ENCODE measurements around the gene TNS1.

The TNS1 gene

DNA sequence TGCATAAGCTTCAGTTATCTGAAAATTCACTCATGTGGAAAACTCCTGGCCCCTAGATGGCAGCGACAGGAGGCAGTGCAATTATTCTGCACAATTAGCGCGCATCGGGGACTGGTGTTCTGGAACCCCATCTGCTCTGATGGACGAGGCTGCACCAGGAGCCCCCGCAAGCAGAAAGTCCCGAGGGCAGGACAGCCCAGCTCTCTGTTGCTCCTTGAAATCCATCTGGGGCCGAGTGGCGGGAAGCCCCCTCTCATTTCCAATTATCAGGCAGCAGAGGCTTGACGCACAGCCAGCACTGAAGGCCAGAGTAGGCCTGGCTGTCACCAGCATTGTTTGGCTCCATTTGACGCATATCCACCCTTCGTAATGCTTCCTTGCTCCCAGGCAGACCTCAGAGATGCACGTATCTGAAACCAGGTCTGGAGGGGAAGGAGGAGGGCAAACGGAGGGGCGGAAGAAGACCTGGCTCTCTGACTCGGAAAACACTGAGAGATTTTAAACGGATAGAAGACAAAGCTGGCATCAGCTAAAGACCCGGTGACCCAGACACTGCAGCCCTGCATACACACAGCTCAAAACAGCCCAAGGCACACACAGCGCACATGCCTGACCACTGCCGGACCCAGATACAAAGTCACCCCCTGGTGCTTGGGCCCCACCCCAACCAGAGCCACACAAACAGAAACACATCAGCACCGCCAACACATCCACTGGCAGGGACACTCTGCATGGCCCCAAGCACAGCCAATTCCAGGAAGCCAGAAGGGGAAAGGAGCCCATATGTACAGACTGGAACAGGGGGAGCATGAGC, 69.8 kb downstream of the TNS1 start:
- Mint-ChIP-seq H3K27ac (no peak overlapping the region), H3K9me3 (no peaks in the 10 kb centered on the region), H3K36me3 (no peaks in the 10 kb centered on the region), H3K27me3 (peaks cover 8 to 16% of the 10 kb centered on the region in 2 donors), H3K4me1 (peaks cover 7 to 9% of the 10 kb centered on the region in 2 donors), H3K4me3 (no peak overlapping the region)
- DNase-seq (no peak), ATAC-seq (replicated peaks) (no peak)

GRCh38 chr2:217931846-217932560, 70.8 kb downstream of the TNS1 start:
- no peak for DNase-seq
- Mint-ChIP-seq H3K36me3 (no peaks in the 10 kb centered on the region), H3K4me1 (peaks cover 7 to 14% of the 10 kb centered on the region in 2 donors), H3K27me3 (peaks cover 8 to 16% of the 10 kb centered on the region in 2 donors), H3K4me3 (no peak overlapping the region), H3K27ac (no peak overlapping the region), H3K9me3 (no peaks in the 10 kb centered on the region)
- ATAC-seq (replicated peaks) = no peak

DNA sequence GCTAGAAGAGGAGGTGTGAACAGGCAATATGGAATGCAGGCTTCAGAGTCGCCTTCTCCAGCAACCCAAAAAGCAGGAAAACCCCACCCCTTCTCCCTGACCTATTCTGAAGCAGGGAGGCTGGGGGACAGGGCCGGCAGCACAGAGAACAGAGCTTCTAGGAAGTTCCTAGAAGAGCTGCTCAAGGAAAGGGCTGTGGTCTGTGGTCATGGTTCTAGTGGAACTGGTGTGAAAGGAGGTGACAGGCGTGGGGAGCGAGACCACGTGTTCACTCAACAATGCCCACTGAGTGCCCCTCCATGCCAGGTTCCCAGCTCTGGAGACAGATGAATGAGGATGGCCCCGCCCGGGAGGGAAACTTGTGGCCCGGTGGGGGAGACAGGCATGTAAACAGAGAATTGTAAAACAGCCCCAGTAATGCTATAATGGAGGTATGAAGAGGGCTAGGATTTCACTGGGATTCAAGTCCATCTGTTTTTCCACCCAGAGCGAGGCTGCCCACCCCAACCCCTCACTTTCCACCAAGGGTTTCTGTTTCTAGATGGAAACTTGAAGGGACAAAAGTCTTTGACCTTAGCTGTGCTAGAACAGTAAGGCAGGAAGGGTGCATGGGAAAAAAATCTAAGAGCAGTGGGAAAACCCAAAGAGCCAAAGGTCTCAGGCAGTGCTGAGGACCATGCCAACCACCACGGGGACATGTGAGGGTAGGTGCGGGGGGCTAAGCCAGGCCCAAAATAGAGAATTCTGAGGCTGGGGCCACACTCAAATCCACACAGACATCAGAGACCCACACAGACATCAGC, 71.8 kb downstream of the TNS1 start:
- no peak overlapping the region for H3K27ac Mint-ChIP-seq
- ATAC-seq (replicated peaks) (no peak), DNase-seq (no peak)
- no peaks in the 10 kb centered on the region for H3K36me3 Mint-ChIP-seq
- peaks cover 7 to 14% of the 10 kb centered on the region in 2 donors for H3K4me1 Mint-ChIP-seq
- H3K4me3 Mint-ChIP-seq = no peak overlapping the region
- no peaks in the 10 kb centered on the region for H3K9me3 Mint-ChIP-seq
- peaks cover 8 to 15% of the 10 kb centered on the region in 2 donors for H3K27me3 Mint-ChIP-seq

DNA sequence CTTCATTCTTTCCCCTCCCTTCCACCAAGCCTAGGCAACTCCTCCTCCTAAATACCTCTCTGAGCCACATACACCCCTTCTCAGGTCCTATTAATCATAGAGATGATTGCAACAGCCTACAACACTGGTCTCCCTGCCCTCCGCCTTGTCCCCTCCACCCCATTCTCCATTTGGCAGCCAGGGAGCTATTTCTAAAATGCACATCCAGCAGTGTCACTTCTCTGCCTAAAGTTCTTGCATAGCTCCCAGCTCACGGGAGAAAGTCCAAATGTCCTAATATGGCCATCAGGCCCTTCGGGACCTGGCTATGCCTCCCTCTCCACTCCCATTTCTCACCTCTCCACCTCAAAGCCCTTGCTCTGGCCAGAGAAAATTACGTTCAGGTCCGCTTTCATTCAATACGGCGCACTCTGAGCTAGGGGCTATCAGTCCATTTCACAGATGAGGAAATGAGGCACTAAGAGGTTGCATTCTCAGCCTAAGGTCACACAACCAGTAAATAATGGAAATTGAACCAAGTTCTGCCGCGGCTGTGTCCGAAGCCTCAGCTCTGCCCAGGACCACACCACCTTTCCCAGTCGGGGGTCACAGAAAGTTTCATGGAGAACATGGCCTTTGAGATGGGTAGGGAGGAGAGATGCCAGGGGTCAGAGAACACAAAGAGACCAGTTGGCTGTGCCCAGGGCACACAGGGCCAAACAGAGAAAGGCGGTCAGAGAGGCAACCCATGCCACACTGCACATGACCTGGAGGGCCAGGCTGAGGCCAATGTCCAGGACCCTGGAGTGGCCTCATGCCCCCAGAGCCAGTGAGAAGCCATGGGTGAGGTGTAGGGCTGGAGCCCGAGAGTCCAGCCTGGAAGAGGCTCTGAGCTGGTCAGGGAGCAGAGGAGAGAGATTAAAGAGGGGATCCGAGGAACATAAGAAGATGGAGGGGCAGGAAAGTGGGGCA, 72.8 kb downstream of the TNS1 start:
- no peak for ATAC-seq (replicated peaks)
- Mint-ChIP-seq H3K36me3 (no peaks in the 10 kb centered on the region), H3K9me3 (no peaks in the 10 kb centered on the region), H3K27me3 (peaks cover 8 to 9% of the 10 kb centered on the region in 2 donors), H3K27ac (no peak overlapping the region), H3K4me1 (peaks cover 7 to 14% of the 10 kb centered on the region in 2 donors), H3K4me3 (no peak overlapping the region)
- no peak for DNase-seq

- Mint-ChIP-seq H3K4me1 (peaks cover 5 to 14% of the 10 kb centered on the region in 2 donors), H3K36me3 (no peaks in the 10 kb centered on the region), H3K27me3 (peaks cover 5 to 8% of the 10 kb centered on the region in 2 donors), H3K4me3 (no peak overlapping the region), H3K9me3 (no peaks in the 10 kb centered on the region), H3K27ac (no peak overlapping the region)
- ATAC-seq (replicated peaks) = no peak
- DNase-seq = no peak
Measured at GRCh38 chr2:217929272-217929671, 73.5 kb downstream of the TNS1 start.

DNA sequence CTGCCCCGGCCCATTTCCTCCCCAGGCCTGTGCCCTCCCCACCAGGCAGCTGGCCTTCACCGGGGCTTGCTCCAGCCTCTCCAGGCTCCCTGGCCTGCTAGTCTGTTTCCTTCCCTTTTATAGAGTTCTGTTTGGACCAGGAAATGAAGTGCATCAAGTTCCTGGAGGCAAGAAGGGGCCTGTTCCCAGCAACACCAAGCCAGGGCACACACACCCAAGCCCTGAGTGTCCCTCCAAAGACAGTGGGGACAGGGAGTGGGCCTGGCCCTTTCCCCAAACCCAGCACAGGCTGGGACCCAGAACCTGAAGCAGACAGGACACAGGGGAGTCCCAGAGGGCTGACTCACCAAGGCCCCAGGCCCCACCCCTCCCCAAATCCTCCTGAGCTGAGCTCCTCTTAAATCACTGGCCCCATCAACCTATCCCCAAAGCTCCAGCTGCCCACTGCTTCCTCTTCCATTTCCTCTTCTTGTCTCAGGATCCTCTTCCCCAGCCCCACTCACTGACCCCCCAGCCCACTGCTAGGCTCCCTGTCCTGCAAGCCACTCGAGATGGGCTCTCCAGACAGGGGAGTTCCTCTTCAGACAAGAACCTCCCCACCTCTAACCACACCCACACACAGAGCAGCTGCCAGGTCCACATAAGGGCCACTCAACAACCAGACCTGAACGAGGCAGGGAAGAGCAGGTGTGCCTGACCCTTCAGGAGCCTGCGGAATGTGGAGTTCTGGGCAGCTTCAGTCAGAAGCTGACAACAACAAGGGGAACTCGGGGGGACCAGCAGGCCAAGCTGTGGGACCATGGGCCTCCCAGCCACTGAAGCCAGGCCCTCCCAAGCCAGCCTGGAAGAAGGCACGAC, 74.2 kb downstream of the TNS1 start:
- Mint-ChIP-seq H3K4me3 (no peak overlapping the region), H3K27ac (peak overlapping the region; percentile 56), H3K36me3 (no peaks in the 10 kb centered on the region), H3K4me1 (peaks cover 5 to 14% of the 10 kb centered on the region in 2 donors), H3K27me3 (peaks cover 5 to 8% of the 10 kb centered on the region in 2 donors), H3K9me3 (no peaks in the 10 kb centered on the region)
- ATAC-seq (replicated peaks) (peak; percentile 42 to 46), DNase-seq (no peak)

- Mint-ChIP-seq H3K27ac (no peak overlapping the region), H3K27me3 (peaks cover 5 to 8% of the 10 kb centered on the region in 2 donors), H3K4me1 (peaks cover 5 to 14% of the 10 kb centered on the region in 2 donors), H3K36me3 (no peaks in the 10 kb centered on the region), H3K9me3 (no peaks in the 10 kb centered on the region), H3K4me3 (no peak overlapping the region)
- DNase-seq = no peak
- no peak for ATAC-seq (replicated peaks)
Measured at GRCh38 chr2:217927601-217928323, 75.0 kb downstream of the TNS1 start.

DNA sequence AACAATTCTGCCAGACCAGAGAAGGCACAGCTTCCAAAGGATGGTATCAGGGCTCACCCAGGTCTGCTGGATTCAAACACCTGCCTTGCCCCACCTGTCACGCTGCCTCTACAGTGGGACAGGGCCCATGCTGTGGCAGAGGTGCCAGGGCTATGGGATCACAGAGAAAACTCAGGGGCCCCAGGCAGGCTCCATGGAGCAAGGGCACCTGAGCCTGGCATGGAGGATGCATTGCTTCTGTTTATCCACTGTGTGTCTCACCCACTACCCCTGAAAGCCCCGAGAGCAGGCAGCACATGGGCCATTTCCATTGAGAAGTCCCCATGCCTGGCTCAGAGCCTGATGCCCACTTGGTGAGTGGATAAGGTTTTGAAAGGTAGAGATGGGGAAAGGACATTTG, 76.0 kb downstream of the TNS1 start:
- DNase-seq (no peak), ATAC-seq (replicated peaks) (no peak)
- Mint-ChIP-seq H3K4me1 (peaks cover 5 to 14% of the 10 kb centered on the region in 2 donors), H3K9me3 (no peaks in the 10 kb centered on the region), H3K27ac (no peak overlapping the region), H3K4me3 (no peak overlapping the region), H3K36me3 (no peaks in the 10 kb centered on the region), H3K27me3 (peaks cover 5 to 8% of the 10 kb centered on the region in 2 donors)

- no peaks in the 10 kb centered on the region for H3K9me3 Mint-ChIP-seq
- no peak overlapping the region for H3K4me3 Mint-ChIP-seq
- DNase-seq (no peak), ATAC-seq (replicated peaks) (no peak)
- H3K27me3 Mint-ChIP-seq = peaks cover 0 to 2% of the 10 kb centered on the region in 2 donors
- H3K36me3 Mint-ChIP-seq = no peaks in the 10 kb centered on the region
- peaks cover 5 to 14% of the 10 kb centered on the region in 2 donors for H3K4me1 Mint-ChIP-seq
- no peak overlapping the region for H3K27ac Mint-ChIP-seq
Measured at GRCh38 chr2:217924346-217924901, 78.4 kb downstream of the TNS1 start.

- DNase-seq (no peak), ATAC-seq (replicated peaks) (no peak)
- no peak overlapping the region for H3K27ac Mint-ChIP-seq
- no peak overlapping the region for H3K4me3 Mint-ChIP-seq
- H3K27me3 Mint-ChIP-seq = peaks cover 0 to 5% of the 10 kb centered on the region in 2 donors
- no peaks in the 10 kb centered on the region for H3K9me3 Mint-ChIP-seq
- peaks cover under 1 to 6% of the 10 kb centered on the region in 2 donors for H3K4me1 Mint-ChIP-seq
- no peaks in the 10 kb centered on the region for H3K36me3 Mint-ChIP-seq
Measured at GRCh38 chr2:217923007-217923686, 79.6 kb downstream of the TNS1 start.

GRCh38 chr2:217922101-217923006, 80.4 kb downstream of the TNS1 start:
- H3K27me3 Mint-ChIP-seq = peaks cover 0 to 5% of the 10 kb centered on the region in 2 donors
- no peaks in the 10 kb centered on the region for H3K9me3 Mint-ChIP-seq
- DNase-seq (no peak), ATAC-seq (replicated peaks) (no peak)
- no peaks in the 10 kb centered on the region for H3K36me3 Mint-ChIP-seq
- no peaks in the 10 kb centered on the region for H3K4me1 Mint-ChIP-seq
- no peak overlapping the region for H3K27ac Mint-ChIP-seq
- H3K4me3 Mint-ChIP-seq = no peak overlapping the region

Measured in stimulated activated naive B cell treated with anti-CD40 and anti-IgM and Interleukin-4, amounts not matched to agents 10 μg/mL and 1 μg/mL and 100 μg/mL, for 72 hours (primary cell).